Activated naive CD4-positive, alpha-beta T cell treated with anti-CD3 and anti-CD28 coated beads, Interleukin-2, amount 50 U/mL, for 16 hours (primary cell): ENCODE measurements around the gene VAV1.

Source experiments
- DNase-seq: peaks from one replicate; pipeline ENCODE4 v3.0.0-alpha.2; 2020

The VAV1 gene

DNA sequence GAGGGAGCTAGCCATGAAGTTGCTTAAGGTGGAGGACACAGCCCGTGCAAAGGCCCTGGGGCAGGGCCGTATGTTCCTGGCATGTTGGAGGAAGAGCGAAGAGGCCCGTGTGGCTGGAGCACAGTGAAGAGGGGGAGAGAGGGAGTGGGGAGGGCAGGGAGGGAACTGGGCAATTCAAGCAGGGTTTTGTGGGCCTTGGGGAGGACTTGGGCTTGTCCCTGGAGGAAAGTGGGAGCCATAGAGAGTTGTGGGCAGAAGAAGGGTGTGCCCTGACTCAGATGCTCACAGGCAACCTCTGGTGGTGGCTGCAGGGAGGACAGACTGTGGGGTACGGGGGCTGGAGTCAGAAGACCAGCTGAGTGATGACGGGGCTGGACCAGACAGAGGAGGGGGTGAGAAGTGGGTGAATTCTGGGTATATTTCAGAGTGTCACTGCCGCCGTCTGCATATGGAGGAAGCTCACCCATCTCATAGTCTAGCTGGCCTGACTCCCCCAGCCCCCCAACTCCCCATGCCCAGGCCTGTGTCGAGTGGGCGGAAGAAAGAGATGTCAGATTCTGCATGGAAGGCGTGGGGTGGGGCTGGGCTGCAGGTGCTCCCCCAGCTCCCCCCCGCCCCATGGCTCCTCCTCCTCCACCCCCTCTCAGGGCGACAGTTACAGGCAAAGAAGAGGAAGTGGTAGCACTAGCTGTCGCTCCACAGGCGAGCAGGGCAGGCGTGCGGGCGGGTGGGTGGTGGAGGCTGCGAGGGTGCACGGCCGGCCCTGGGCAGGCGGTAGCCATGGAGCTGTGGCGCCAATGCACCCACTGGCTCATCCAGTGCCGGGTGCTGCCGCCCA, at the start of gene VAV1:
Gene VAV1, plus strand, starts transcription at position 681 of the 838 bp plus-strand sequence. Its CDS starts 100 bp downstream, at position 781.
- peak; percentile 77 for DNase-seq

DNA sequence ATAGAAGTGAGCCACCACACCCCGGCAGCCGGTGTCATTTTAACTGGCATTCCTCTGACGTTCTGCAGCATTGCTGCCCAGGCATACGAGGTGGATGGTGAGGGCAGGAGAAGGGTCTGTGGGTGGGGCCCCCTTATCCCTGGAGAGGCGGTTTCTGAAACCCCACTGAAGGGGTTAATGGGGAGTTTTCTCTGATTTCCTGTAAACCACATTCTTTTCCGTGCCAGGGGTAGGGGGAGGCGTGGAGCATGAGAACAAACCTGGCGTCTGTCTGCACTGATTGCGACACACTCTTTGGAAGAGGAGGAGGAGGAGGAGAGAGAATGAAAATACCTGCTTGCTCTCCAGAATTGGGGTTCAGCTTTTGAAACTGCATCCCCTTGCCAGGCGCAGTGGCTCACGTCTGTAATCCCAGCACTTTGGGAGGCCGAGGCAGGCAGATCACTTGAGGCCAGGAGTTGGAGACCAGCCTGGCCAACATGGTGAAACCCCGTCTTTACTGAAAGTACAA, 49.3 kb upstream of the VAV1 start:
- DNase-seq: no peak

GRCh38 chr19:6723738-6724137, 48.8 kb upstream of the VAV1 start:
- DNase-seq: no peak

DNA sequence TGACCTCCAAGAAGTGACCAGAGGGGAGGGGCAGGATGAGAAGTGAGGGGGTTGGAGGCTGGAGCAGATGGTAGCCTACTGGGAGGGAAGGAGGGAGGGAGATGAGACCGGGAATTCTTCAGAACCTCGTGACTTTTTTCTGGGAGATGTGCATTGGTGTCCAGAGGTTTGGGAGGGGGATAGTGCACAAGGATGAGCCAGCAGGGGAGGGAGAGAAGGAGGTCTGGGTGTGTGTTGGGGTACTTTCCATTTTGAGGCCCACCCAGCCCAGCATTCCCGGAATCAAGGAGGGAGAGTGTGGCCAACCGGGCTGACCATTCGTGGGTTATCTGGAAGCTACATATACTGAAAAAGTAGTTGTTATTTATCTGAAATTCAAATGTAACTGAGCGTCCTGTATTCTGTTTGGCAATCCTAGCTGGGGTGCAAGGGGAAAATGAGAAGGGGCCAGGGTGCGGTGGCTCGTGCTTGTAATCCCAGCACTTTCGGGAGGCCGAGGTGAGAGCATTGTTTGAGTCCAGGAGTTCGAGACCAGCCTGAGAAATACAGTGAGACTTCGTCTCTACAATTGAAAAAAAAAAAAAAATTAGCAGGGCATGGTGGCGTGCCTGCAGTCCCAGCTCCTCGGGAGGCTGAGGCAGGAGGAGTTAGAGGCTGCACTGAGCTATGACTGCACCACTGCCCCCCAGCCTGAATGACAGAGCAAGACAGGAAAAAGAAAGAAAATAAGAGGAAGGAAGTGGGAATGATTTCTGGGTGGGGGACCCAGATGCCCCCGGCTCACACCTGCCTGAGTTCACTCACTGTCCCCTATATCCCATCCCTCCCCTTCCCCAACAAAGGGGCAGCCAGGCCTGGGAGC, 47.6 kb upstream of the VAV1 start:
- no peak for DNase-seq

GRCh38 chr19:6725513-6726231, 46.8 kb upstream of the VAV1 start:
- no peak for DNase-seq

GRCh38 chr19:6728346-6728745, 44.2 kb upstream of the VAV1 start:
- no peak for DNase-seq

GRCh38 chr19:6729573-6730152, 42.8 kb upstream of the VAV1 start:
- DNase-seq: no peak

GRCh38 chr19:6730153-6730804, 42.2 kb upstream of the VAV1 start:
- peak; percentile 57 for DNase-seq

GRCh38 chr19:6730941-6731670, 41.4 kb upstream of the VAV1 start:
- DNase-seq: no peak

DNA sequence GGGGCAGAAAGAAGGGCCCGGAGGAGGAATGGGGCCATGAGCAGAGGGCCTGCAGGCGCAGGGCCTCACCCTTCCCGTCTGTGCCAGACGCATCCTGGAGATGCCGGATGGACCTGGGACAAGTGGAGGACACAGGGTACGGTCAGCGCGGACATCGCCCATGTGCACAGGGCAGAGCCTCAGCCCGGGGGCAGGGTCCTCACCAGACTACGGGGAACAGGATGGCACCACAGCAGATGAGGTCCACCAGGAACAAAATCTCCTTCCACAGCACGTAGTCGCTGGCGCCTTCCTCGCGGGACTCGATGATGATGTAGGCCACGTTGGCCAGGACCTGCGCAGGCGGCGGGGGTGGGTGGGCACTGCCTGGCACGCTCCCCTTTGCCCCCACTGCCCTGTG, 40.7 kb upstream of the VAV1 start:
- DNase-seq: no peak

GRCh38 chr19:6732803-6733337, 39.6 kb upstream of the VAV1 start:
- DNase-seq: no peak

GRCh38 chr19:6733338-6734095, 39.0 kb upstream of the VAV1 start:
- DNase-seq: no peak

- no peak for DNase-seq
These were observed 38.3 kb upstream of the VAV1 start for GRCh38 chr19:6734096-6734696.

GRCh38 chr19:6735181-6735911, 37.2 kb upstream of the VAV1 start:
- no peak for DNase-seq

DNA sequence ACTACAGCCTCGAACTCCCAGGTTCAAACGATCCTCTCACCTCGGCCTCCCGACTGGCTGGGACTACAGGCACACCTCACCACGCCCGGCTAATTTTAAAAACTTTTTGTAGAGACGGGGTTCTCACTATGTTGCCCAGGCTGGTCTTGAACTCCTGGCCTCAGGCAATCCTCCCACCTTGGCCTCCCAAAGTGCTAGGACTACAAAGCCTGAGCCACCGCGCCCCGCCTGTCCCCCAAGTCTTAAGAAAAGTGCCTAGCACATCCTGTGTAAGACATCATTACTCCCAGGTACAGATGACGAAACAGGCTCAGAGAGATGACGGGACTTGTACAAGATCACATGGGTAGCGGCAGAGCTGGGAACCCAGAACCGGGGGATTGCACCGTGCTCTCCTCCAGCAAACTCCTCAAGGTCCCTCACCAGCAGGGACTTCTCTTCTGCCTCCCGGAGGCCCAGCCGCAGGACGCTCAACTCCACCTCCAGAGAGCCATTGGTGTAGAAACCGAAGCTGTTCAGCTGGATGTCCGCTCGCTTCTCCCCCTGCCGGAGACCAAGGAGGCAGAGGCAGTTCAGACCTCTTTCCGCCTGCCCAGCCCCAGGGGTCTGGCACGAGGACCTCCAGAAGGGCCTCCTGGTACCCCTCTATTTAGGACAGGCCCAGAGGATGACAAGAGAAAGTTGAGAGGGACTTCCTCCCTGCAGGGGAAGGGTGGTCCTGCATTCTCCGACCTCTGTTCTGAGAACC, 36.2 kb upstream of the VAV1 start:
- DNase-seq: peak; percentile 62

GRCh38 chr19:6736917-6737283, 35.6 kb upstream of the VAV1 start:
- no peak for DNase-seq

- DNase-seq: peak; percentile 99
These were observed 35.1 kb upstream of the VAV1 start, which contains the start of gene GPR108 for GRCh38 chr19:6737284-6737872. Gene GPR108 (minus strand): TSS chr19:6737580. CDS start chr19:6737576, 4 bp downstream.
